Heart left ventricle (tissue), 16 donors: ENCODE data around the gene PACS1. TPM values are rescaled to one million over a fixed set of nuclear protein-coding genes. Genes with fewer than 3 reads are reported as not detected.
A peak's percentile ranks its signal among the peaks of the same experiment; 100 is the strongest.

Source experiments
- ATAC-seq, 4 donors: fragments of 200-7000 bp; cut with Tn5 transposase; one replicate each; pipeline ENCODE4 v1.9.1; 2020 to 2022; ENCODE audit warnings: moderate library complexity in 4 of 4, mild to moderate bottlenecking in 3 of 4, moderate number of reproducible peaks in 1 of 4
- DNase-seq, 5 donors: peaks; one replicate each; pipeline ENCODE4 v3.0.0-alpha.2; 2020
- H3K27ac ChIP-seq, 12 donors: fragments of 200-600 bp; sonication (generic) in 4 of 12; one replicate each; pipeline versions ENCODE4 v1.5.0 to v1.8.0; 2016 to 2022; ENCODE audit warnings: mild to moderate bottlenecking in 2 of 12
- H3K27me3 ChIP-seq, 9 donors: fragments of 200-600 bp; sonication (generic) in 2 of 9; one replicate each; pipeline versions ENCODE4 v1.5.1 to v1.8.0; 2016 to 2022; ENCODE audit warnings: mild to moderate bottlenecking in 3 of 9
- H3K36me3 ChIP-seq, 9 donors: fragments of 200-600 bp; sonication (generic) in 2 of 9; one replicate each; pipeline versions ENCODE4 v1.5.0 to v1.8.0; 2018 to 2022; ENCODE audit warnings: mild to moderate bottlenecking in 2 of 9
- H3K4me1 ChIP-seq, 12 donors: fragments of 200-600 bp; sonication (generic) in 4 of 12; one replicate each; pipeline versions ENCODE4 v1.5.0 to v1.8.0; 2016 to 2022; ENCODE audit warnings: mild to moderate bottlenecking in 3 of 12
- H3K4me3 ChIP-seq, 12 donors: fragments of 200-600 bp; sonication (generic) in 4 of 12; one replicate each; pipeline versions ENCODE4 v1.5.0 to v1.8.0; 2017 to 2022; ENCODE audit warnings: mild to moderate bottlenecking in 9 of 12, moderate library complexity in 4 of 12
- H3K9me3 ChIP-seq, 12 donors: fragments of 200-600 bp; sonication (generic) in 4 of 12; one replicate each; pipeline versions ENCODE4 v1.5.0 to v1.8.0; 2016 to 2022; ENCODE audit warnings: mild to moderate bottlenecking in 1 of 12
- POLR2A ChIP-seq, 2 donors: fragments of 450-650 bp; IDR thresholded peaks; one replicate each; pipeline ENCODE4 v1.6.1; 2017; ENCODE audit warnings: antibody characterized with exemption in 2 of 2, mild to moderate bottlenecking in 2 of 2, moderate library complexity in 2 of 2
- WGBS, 4 donors: extraction: QIAGEN DNeasy Blood & Tissue Kit in 2 of 4; methylation state at CpG; one replicate each; pipeline versions ENCODE4 v1.1.5 to v1.1.7; 2013 to 2018; 5-methylcytosine and 5-hydroxymethylcytosine counted together
- intact Hi-C, 10 donors: fragments of 100-400 bp; cut with DNase I; formaldehyde crosslinking; loops; one replicate each; pipeline versions ENCODE4 v1.11.1 to v1.14.2; 2022
- polyA plus RNA-seq, 2 donors: library from polyadenylated mRNA; stranded (reverse); fragments of 200-250 nt; gene quantifications; one replicate each; pipeline ENCODE4 v1.2.3, GENCODE V29; 2013
- total RNA-seq, 9 donors: library from RNA; depleted of rRNA in 2 of 9; stranded (reverse); fragments of >200 nt in 2 of 9; fragmentation: NEBNext Ultra II Directional in 3 of 9; extraction: Animal tissue kit (Norgen Biotek cat#: 25700) in 3 of 9; gene quantifications; one replicate each; pipeline versions ENCODE4 v1.1.0 to v1.2.4, GENCODE V29; 2016 to 2023
- TF ChIP-seq, protein P1 (sequence below), 12 donors: fragments of 200-600 bp; sonication (generic) in 4 of 12; IDR thresholded peaks; one replicate each; pipeline versions ENCODE4 v1.5.0 to v1.8.0; 2018 to 2022; ENCODE audit warnings: antibody characterized with exemption in 12 of 12, mild to moderate bottlenecking in 5 of 12
- donor health status: ischemic (EF 13 %, LVEDD 7.1; RV severe dilation, severe dysfunction).
- donor health status: healthy with polysubstance abuse.
- donor health status: DM: no; HTN: yes; CAD: no.
- donor health status: DM: no; HTN: no; CAD: no.
- donor health status: ischemic (EF 25% LVEDD 6.9; RV normal size, moderate dysfunction).
- donor health status: ischemic (EF 25% LVEDD 5.7; RV mildly dilated, moderate dysfunction).
- donor health status: healthy.
- donor health status: DM: yes; HTN: yes; CAD: no.
- donor health status: ischemic (EF 35%, LVEDD 5.7; RV mildly dilated, moderate dysfunction).
- donor health status: nonischemic (EF 11% LVEDD 7.7; RV severe dilation, severe dysfunction).
- donor health status: DM: yes; HTN: yes; CAD: no.
- donor health status: PGD.
- donor health status: ischemic (EF 29% LVEDD 5.4; RV normal size, mild dysfunction).
- donor health status: nonischemic (EF 23%, LVEDD 6.1; RV moderate dilation, normal function).

The PACS1 gene
- total and polyA plus RNA-seq, 11 donors: 30.6 to 151 (median 89.8) TPM

GRCh38 chr11:66230156-66230555 is 160.1 kb downstream of the PACS1 start:
- intact Hi-C loops: no loop called here
- no peak for DNase-seq
- 85 to 91% (median 90%) methylated on average over 6 of the region's 6 CpGs for WGBS, 4 donors
- TF ChIP-seq, protein P1, sequence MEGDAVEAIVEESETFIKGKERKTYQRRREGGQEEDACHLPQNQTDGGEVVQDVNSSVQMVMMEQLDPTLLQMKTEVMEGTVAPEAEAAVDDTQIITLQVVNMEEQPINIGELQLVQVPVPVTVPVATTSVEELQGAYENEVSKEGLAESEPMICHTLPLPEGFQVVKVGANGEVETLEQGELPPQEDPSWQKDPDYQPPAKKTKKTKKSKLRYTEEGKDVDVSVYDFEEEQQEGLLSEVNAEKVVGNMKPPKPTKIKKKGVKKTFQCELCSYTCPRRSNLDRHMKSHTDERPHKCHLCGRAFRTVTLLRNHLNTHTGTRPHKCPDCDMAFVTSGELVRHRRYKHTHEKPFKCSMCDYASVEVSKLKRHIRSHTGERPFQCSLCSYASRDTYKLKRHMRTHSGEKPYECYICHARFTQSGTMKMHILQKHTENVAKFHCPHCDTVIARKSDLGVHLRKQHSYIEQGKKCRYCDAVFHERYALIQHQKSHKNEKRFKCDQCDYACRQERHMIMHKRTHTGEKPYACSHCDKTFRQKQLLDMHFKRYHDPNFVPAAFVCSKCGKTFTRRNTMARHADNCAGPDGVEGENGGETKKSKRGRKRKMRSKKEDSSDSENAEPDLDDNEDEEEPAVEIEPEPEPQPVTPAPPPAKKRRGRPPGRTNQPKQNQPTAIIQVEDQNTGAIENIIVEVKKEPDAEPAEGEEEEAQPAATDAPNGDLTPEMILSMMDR (IDR thresholded peaks at IDR 0.05): no peak
- no peak for TF ChIP-seq POLR2A (IDR thresholded peaks at IDR 0.05)
- H3K36me3 ChIP-seq: peaks cover 0 to 87% (median 71%) of the 10 kb centered on the region in 9 donors
- no peak overlapping the region for H3K4me3 ChIP-seq
- no peaks in the 10 kb centered on the region for H3K27me3 ChIP-seq
- H3K4me1 ChIP-seq: no peaks in the 10 kb centered on the region
- no peak for ATAC-seq
- no peak overlapping the region for H3K27ac ChIP-seq
- no peaks in the 10 kb centered on the region for H3K9me3 ChIP-seq

- peaks cover 0 to 89% (median 77%) of the 10 kb centered on the region in 9 donors for H3K36me3 ChIP-seq
- no peak for DNase-seq
- no peak overlapping the region for H3K27ac ChIP-seq
- no peak for ATAC-seq
- H3K27me3 ChIP-seq: no peaks in the 10 kb centered on the region
- intact Hi-C loops: no loop called here
- H3K4me1 ChIP-seq: no peaks in the 10 kb centered on the region
- no peak overlapping the region for H3K4me3 ChIP-seq
- no peaks in the 10 kb centered on the region for H3K9me3 ChIP-seq
- TF ChIP-seq, protein P1 (IDR thresholded peaks at IDR 0.05): no peak
- no peak for TF ChIP-seq POLR2A (IDR thresholded peaks at IDR 0.05)
- 85 to 93% (median 88%) methylated on average over 14 of the region's 14 CpGs for WGBS, 4 donors
These were observed 160.9 kb downstream of the PACS1 start for GRCh38 chr11:66230978-66231377.

DNA sequence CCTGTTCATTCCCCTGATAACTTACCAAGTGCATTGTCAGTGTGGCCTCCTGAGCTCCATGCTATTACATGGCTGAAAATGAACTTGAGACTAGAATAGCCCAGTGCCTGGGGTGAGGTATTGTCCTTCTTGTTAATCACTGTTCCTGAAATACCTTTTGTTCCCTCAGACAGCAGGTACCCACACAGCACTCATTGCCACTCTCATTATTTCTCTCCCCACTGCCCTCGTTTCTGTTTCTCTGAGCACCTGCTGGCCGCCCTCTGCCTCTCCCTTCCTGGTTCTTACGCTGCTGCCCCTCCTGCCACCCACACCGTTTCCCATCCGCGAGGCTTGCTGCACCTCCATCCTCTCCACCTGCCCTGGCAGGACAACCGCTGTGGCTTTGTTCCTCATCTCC is 161.5 kb downstream of the PACS1 start:
- peaks cover 0 to 95% (median 83%) of the 10 kb centered on the region in 9 donors for H3K36me3 ChIP-seq
- WGBS, 4 donors: 78 to 81% (median 79%) methylated on average over 7 of the region's 7 CpGs
- no peak for DNase-seq

GRCh38 chr11:66232769-66233168 is 162.7 kb downstream of the PACS1 start:
- Histone ChIP-seq H3K27me3 (no peaks in the 10 kb centered on the region), H3K4me3 (no peak overlapping the region), H3K27ac (no peak overlapping the region), H3K9me3 (no peaks in the 10 kb centered on the region), H3K4me1 (no peaks in the 10 kb centered on the region), H3K36me3 (peaks cover 0 to 97% (median 84%) of the 10 kb centered on the region in 9 donors)
- no peak for TF ChIP-seq POLR2A (IDR thresholded peaks at IDR 0.05)
- TF ChIP-seq, protein P1 (IDR thresholded peaks at IDR 0.05): no peak
- intact Hi-C loops: no loop called here
- WGBS, 4 donors: 78 to 95% (median 90%) methylated on average over 7 to 11 of the region's 11 CpGs
- ATAC-seq (no peak), DNase-seq (no peak)

More for the DNA sequence above, 161.5 kb downstream of the PACS1 start:
- intact Hi-C loops: no loop called here
- H3K27ac ChIP-seq: no peak overlapping the region
- no peaks in the 10 kb centered on the region for H3K9me3 ChIP-seq
- peak in 2 of 4 donors; percentile 18 to 46 for ATAC-seq
- TF ChIP-seq, protein P1 (IDR thresholded peaks at IDR 0.05): no peak
- no peak for TF ChIP-seq POLR2A (IDR thresholded peaks at IDR 0.05)
- H3K4me3 ChIP-seq: no peak overlapping the region
- no peaks in the 10 kb centered on the region for H3K27me3 ChIP-seq
- H3K4me1 ChIP-seq: no peaks in the 10 kb centered on the region
